SH-SY5Y (cell line): ENCODE results near the gene ATXN1L.

Source experiments
- GATA2 ChIP-seq: IDR thresholded peaks from 2 replicates; pipeline ENCODE4 v1.6.1; 2011; ENCODE audit warnings: mild to moderate bottlenecking, low read depth, low read length
- GATA3 ChIP-seq: IDR thresholded peaks from 2 replicates; pipeline ENCODE4 v1.6.1; 2011; ENCODE audit warnings: low read depth, mild to moderate bottlenecking, low read length, moderate library complexity

- no peak for TF ChIP-seq GATA2
- no peak for TF ChIP-seq GATA3
Observed at GRCh38 chr16:71896764-71897368, 51.1 kb downstream of the ATXN1L start.
